Measurements from ENCODE around the gene FCN1. TPM values are rescaled to one million over a fixed set of nuclear protein-coding genes. Genes with fewer than 3 reads are reported as not detected.

FCN1 gene
- total and polyA plus RNA-seq, 2 experiments from 2014 or later, result not detected

GRCh38 chr9:134932171-134932570 lies 14.5 kb upstream of the FCN1 start:
- DNase-seq (ENCODE audit: low spot score), result no peak
- no peak overlapping the region for H3K4me3 ChIP-seq
- H3K36me3 ChIP-seq (replicated peaks; ENCODE audit: insufficient read depth, low read depth), result no peaks in the 10 kb centered on the region
- no peak overlapping the region for H2AFZ ChIP-seq
- TF ChIP-seq CTCF (IDR thresholded peaks at IDR 0.05; ENCODE audit: poor library complexity) (no peak), EZH2 (IDR thresholded peaks at IDR 0.05; ENCODE audit: borderline replicate concordance) (no peak), EZH2phosphoT487 (IDR thresholded peaks at IDR 0.05; ENCODE audit: low read depth, severe bottlenecking, unreplicated experiment) (no peak)
- no peak overlapping the region for H3K4me2 ChIP-seq
- no peaks in the 10 kb centered on the region for H3K79me2 ChIP-seq
- H3K4me1 ChIP-seq (ENCODE audit: insufficient read depth), result no peaks in the 10 kb centered on the region
- no peaks in the 10 kb centered on the region for H3K27me3 ChIP-seq
- H4K20me1 ChIP-seq (ENCODE audit: insufficient read depth, poor library complexity, severe bottlenecking), result no peaks in the 10 kb centered on the region
- no peaks in the 10 kb centered on the region for H3K9me2 ChIP-seq (replicated peaks; ENCODE audit: insufficient read depth)
- no peak overlapping the region for H3K27ac ChIP-seq
- H3K9me3 ChIP-seq (ENCODE audit: low read depth), result no peaks in the 10 kb centered on the region
- WGBS (ENCODE audit: low lambda C conversion rate, missing lambda C conversion rate), result 91% methylated on average over 12 of the region's 12 CpGs

- no peak overlapping the region for H2AFZ ChIP-seq
- H3K4me1 ChIP-seq (ENCODE audit: insufficient read depth), result no peaks in the 10 kb centered on the region
- TF ChIP-seq EZH2phosphoT487 (IDR thresholded peaks at IDR 0.05; ENCODE audit: low read depth, severe bottlenecking, unreplicated experiment) (no peak), CTCF (IDR thresholded peaks at IDR 0.05; ENCODE audit: poor library complexity) (no peak), EZH2 (IDR thresholded peaks at IDR 0.05; ENCODE audit: borderline replicate concordance) (no peak)
- H4K20me1 ChIP-seq (ENCODE audit: insufficient read depth, poor library complexity, severe bottlenecking), result no peaks in the 10 kb centered on the region
- H3K9me3 ChIP-seq (ENCODE audit: low read depth), result no peaks in the 10 kb centered on the region
- H3K27me3 ChIP-seq, result no peaks in the 10 kb centered on the region
- DNase-seq (ENCODE audit: low spot score), result no peak
- no peaks in the 10 kb centered on the region for H3K36me3 ChIP-seq (replicated peaks; ENCODE audit: insufficient read depth, low read depth)
- H3K79me2 ChIP-seq, result no peaks in the 10 kb centered on the region
- H3K4me2 ChIP-seq, result no peak overlapping the region
- 91% methylated on average over 11 of the region's 13 CpGs for WGBS (ENCODE audit: low lambda C conversion rate, missing lambda C conversion rate)
- H3K9me2 ChIP-seq (replicated peaks; ENCODE audit: insufficient read depth), result no peaks in the 10 kb centered on the region
- H3K27ac ChIP-seq, result no peak overlapping the region
- no peak overlapping the region for H3K4me3 ChIP-seq
Observed at GRCh38 chr9:134930398-134930797, 12.7 kb upstream of the FCN1 start.

GRCh38 chr9:134929193-134930158 lies 11.8 kb upstream of the FCN1 start:
- Histone ChIP-seq H3K79me2 (no peaks in the 10 kb centered on the region), H3K9me3 (ENCODE audit: low read depth) (no peaks in the 10 kb centered on the region), H3K4me2 (no peak overlapping the region), H3K9me2 (replicated peaks; ENCODE audit: insufficient read depth) (no peaks in the 10 kb centered on the region), H2AFZ (no peak overlapping the region), H4K20me1 (ENCODE audit: insufficient read depth, poor library complexity, severe bottlenecking) (no peaks in the 10 kb centered on the region), H3K4me3 (no peak overlapping the region), H3K27me3 (no peaks in the 10 kb centered on the region), H3K27ac (no peak overlapping the region), H3K4me1 (ENCODE audit: insufficient read depth) (no peaks in the 10 kb centered on the region), H3K36me3 (replicated peaks; ENCODE audit: insufficient read depth, low read depth) (no peaks in the 10 kb centered on the region)
- 90% methylated on average over 13 of the region's 13 CpGs for WGBS (ENCODE audit: low lambda C conversion rate, missing lambda C conversion rate)
- TF ChIP-seq CTCF (IDR thresholded peaks at IDR 0.05; ENCODE audit: poor library complexity) (no peak), EZH2phosphoT487 (IDR thresholded peaks at IDR 0.05; ENCODE audit: low read depth, severe bottlenecking, unreplicated experiment) (no peak), EZH2 (IDR thresholded peaks at IDR 0.05; ENCODE audit: borderline replicate concordance) (no peak)
- DNase-seq (ENCODE audit: low spot score), result no peak
